ENCODE results near the gene SOX5. TPM values are rescaled to one million over a fixed set of nuclear protein-coding genes. Genes with fewer than 3 reads are reported as not detected.

SOX5 gene
- total and polyA plus RNA-seq, 9 of the 15 experiments (the other 6 are each of a cell fraction or from before 2014, with no cell fraction given): 8.3 to 16.5 (median 11.9) TPM

DNA sequence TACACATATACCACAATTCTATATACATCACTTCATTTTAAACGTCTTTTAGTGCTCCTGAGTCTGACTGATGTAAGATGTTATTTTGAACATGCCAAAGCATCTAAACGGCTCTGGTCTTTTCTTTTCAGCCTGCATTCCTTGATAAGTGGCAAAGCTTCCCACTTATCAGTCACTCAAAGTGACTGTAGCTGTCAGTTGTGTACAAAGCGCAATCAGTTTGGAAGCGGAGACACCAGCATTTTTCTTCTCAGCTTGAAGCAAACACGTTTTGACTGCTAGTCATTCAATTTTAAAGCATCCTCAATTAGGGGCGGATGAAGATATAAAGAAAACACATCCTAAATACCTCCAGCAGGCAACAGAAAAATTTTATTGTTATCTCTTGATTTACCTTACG, 226.8 kb downstream of the SOX5 start (continued):
- TF ChIP-seq MCM2 (IDR thresholded peaks at IDR 0.05; ENCODE audit: low read depth): no peak
- TF ChIP-seq KLF10 (CRISPR knock-in tag; IDR thresholded peaks at IDR 0.05): no peak
- no peak for TF ChIP-seq EGR1 (conservative IDR thresholded peaks at IDR 0.05)
- peak; percentile 48; the same call in 1 of the 2 replicates for TF ChIP-seq ATF7 (IDR thresholded peaks at IDR 0.05)
- no peak for TF ChIP-seq GABPB2 (CRISPR knock-in tag; conservative IDR thresholded peaks at IDR 0.05)
- TF ChIP-seq, protein P1, sequence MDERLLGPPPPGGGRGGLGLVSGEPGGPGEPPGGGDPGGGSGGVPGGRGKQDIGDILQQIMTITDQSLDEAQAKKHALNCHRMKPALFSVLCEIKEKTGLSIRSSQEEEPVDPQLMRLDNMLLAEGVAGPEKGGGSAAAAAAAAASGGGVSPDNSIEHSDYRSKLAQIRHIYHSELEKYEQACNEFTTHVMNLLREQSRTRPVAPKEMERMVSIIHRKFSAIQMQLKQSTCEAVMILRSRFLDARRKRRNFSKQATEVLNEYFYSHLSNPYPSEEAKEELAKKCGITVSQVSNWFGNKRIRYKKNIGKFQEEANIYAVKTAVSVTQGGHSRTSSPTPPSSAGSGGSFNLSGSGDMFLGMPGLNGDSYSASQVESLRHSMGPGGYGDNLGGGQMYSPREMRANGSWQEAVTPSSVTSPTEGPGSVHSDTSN (CRISPR knock-in tag; IDR thresholded peaks at IDR 0.05; ENCODE audit: low read depth): no peak; the same call in 1 of the 2 replicates
- TF ChIP-seq, protein P1 (tag; conservative IDR thresholded peaks at IDR 0.05; ENCODE audit: low read depth): peak; percentile 95
- TF ChIP-seq, protein P2, sequence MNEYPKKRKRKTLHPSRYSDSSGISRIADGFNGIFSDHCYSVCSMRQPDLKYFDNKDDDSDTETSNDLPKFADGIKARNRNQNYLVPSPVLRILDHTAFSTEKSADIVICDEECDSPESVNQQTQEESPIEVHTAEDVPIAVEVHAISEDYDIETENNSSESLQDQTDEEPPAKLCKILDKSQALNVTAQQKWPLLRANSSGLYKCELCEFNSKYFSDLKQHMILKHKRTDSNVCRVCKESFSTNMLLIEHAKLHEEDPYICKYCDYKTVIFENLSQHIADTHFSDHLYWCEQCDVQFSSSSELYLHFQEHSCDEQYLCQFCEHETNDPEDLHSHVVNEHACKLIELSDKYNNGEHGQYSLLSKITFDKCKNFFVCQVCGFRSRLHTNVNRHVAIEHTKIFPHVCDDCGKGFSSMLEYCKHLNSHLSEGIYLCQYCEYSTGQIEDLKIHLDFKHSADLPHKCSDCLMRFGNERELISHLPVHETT (CRISPR knock-in tag; conservative IDR thresholded peaks at IDR 0.05 in 1 of 2, IDR thresholded peaks at IDR 0.05 in 1 of 2): no peak
- TF ChIP-seq U2AF1 (optimal IDR thresholded peaks at IDR 0.05; ENCODE audit: low read depth, low read length): no peak
- TF ChIP-seq HIVEP1 (CRISPR knock-in tag; IDR thresholded peaks at IDR 0.05): no peak
- TF ChIP-seq, protein P3, sequence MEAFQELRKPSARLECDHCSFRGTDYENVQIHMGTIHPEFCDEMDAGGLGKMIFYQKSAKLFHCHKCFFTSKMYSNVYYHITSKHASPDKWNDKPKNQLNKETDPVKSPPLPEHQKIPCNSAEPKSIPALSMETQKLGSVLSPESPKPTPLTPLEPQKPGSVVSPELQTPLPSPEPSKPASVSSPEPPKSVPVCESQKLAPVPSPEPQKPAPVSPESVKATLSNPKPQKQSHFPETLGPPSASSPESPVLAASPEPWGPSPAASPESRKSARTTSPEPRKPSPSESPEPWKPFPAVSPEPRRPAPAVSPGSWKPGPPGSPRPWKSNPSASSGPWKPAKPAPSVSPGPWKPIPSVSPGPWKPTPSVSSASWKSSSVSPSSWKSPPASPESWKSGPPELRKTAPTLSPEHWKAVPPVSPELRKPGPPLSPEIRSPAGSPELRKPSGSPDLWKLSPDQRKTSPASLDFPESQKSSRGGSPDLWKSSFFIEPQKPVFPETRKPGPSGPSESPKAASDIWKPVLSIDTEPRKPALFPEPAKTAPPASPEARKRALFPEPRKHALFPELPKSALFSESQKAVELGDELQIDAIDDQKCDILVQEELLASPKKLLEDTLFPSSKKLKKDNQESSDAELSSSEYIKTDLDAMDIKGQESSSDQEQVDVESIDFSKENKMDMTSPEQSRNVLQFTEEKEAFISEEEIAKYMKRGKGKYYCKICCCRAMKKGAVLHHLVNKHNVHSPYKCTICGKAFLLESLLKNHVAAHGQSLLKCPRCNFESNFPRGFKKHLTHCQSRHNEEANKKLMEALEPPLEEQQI (IDR thresholded peaks at IDR 0.05): peak; percentile 83; the same call in 1 of the 2 replicates
- TF ChIP-seq, protein P4, sequence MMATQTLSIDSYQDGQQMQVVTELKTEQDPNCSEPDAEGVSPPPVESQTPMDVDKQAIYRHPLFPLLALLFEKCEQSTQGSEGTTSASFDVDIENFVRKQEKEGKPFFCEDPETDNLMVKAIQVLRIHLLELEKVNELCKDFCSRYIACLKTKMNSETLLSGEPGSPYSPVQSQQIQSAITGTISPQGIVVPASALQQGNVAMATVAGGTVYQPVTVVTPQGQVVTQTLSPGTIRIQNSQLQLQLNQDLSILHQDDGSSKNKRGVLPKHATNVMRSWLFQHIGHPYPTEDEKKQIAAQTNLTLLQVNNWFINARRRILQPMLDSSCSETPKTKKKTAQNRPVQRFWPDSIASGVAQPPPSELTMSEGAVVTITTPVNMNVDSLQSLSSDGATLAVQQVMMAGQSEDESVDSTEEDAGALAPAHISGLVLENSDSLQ (IDR thresholded peaks at IDR 0.05): peak; percentile 97
- peak; percentile 80; the same call in 1 of the 2 replicates for TF ChIP-seq POLR2AphosphoS5 (IDR thresholded peaks at IDR 0.05; ENCODE audit: control insufficient read depth, insufficient read depth, low read depth, low read length)
- no peak for TF ChIP-seq FOXA1 (IDR thresholded peaks at IDR 0.05; ENCODE audit: borderline replicate concordance)
- TF ChIP-seq E2F3 (CRISPR knock-in tag; IDR thresholded peaks at IDR 0.05): no peak
- peak; percentile 70; the same call in 1 of the 2 replicates for TF ChIP-seq SMARCE1 (IDR thresholded peaks at IDR 0.05)
- TF ChIP-seq GABPA (tag; conservative IDR thresholded peaks at IDR 0.05; ENCODE audit: low read depth): no peak
- TF ChIP-seq NFYB (IDR thresholded peaks at IDR 0.05; ENCODE audit: extremely low read depth, insufficient read length): no peak
- TF ChIP-seq, protein P5, sequence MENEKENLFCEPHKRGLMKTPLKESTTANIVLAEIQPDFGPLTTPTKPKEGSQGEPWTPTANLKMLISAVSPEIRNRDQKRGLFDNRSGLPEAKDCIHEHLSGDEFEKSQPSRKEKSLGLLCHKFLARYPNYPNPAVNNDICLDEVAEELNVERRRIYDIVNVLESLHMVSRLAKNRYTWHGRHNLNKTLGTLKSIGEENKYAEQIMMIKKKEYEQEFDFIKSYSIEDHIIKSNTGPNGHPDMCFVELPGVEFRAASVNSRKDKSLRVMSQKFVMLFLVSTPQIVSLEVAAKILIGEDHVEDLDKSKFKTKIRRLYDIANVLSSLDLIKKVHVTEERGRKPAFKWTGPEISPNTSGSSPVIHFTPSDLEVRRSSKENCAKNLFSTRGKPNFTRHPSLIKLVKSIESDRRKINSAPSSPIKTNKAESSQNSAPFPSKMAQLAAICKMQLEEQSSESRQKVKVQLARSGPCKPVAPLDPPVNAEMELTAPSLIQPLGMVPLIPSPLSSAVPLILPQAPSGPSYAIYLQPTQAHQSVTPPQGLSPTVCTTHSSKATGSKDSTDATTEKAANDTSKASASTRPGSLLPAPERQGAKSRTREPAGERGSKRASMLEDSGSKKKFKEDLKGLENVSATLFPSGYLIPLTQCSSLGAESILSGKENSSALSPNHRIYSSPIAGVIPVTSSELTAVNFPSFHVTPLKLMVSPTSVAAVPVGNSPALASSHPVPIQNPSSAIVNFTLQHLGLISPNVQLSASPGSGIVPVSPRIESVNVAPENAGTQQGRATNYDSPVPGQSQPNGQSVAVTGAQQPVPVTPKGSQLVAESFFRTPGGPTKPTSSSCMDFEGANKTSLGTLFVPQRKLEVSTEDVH (IDR thresholded peaks at IDR 0.05; ENCODE audit: low read depth, partially characterized antibody): no peak
